Activated CD4-positive, alpha-beta T cell treated with anti-CD3 and anti-CD28 coated beads, Interleukin-2, amount 50 U/mL, for 16 hours (primary cell): ENCODE measurements around the gene PDK2.

Experiments used
- DNase-seq: peaks from one replicate; pipeline ENCODE4 v3.0.0-alpha.2; 2020

The PDK2 gene

DNA sequence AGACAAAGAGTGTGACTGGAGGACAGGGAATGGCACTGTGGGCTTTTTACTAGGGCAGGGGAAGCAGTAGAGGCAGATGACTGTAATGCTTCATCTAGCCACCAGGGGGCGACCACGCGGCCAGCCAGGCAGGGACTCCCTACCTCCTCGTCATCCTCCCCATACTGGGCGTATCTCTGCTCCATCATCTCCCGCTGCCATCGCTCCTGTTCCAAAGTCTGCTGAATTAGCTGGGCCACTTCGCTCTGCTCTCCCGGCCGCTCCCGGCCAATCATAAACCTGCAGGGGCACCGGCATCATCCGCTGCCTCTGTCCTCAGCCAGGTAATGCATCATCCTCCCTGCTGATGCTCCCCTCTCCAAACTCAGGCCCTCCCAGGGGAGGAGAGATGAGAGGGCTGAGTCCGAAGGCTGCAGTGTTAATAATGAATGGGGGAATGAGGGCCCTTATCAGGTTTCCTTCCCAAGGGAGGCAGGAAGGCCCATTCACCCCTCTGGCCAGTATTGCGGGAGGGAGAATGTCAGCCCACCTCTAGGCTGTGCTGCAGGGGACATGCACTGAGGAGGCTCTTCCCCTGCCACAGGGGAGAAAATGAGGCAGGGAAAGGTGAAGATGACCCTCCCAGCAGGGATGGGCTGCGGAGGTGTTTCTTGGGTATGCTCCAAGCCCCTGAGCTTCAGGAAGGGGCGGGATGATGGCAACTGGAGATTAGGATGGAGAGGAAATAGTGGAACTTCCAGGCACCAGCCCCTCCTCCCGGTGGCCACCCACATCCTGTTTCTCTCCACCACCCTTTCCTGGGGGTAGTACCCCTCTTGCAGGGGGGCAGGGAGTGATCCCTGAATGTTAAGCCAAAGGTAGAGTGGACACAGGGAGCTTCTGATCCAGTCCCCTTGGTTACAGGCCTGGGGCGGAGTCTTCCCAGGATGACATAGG, 45.1 kb downstream of the PDK2 start:
- peak; percentile 88 for DNase-seq

- DNase-seq, result no peak
Measured at GRCh38 chr17:50141026-50141744, 46.0 kb downstream of the PDK2 start.

DNA sequence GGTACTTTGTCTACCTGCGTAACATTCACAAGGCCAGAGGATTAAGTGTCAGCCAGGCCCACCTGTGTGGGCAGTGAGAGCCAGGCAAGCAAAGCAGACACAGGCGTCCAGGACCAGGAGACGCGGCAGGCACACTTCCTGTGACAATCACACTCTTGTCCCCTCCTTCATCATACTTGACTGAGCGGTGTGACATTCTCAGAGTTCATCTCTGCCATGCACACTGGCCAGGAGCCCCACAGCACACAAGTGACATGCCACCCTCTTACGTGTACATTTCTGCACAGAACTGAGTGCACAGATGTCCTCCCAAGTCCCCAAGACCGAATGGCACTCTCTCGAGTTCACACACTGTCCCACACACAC, 46.6 kb downstream of the PDK2 start:
- no peak for DNase-seq

GRCh38 chr17:50143461-50144176, 48.5 kb downstream of the PDK2 start:
- DNase-seq, result no peak

DNA sequence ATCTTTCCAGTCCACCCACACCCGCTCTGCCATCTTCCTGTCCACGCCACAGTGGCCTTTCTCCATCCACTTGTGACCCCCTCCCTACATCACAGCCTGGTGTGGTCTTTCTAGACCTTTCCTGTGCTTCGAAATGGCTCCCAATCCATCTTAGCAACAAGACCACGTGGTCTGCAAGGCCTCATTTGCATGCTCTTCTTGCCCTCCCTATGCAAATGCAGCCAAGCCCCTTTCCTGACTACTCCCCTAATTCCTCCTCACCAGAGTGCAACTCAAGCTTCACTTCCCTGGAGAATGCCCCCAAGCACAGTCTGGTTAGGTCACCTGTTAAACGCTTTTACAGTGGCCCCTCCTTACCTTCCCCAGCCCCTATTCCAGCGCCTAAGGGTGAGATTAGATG, 49.2 kb downstream of the PDK2 start:
- DNase-seq, result no peak

- no peak for DNase-seq
Measured at GRCh38 chr17:50144845-50145531, 49.8 kb downstream of the PDK2 start.

GRCh38 chr17:50145532-50146229, 50.5 kb downstream of the PDK2 start:
- DNase-seq, result no peak

- DNase-seq, result no peak
Measured at GRCh38 chr17:50146230-50146926, 51.2 kb downstream of the PDK2 start.

DNA sequence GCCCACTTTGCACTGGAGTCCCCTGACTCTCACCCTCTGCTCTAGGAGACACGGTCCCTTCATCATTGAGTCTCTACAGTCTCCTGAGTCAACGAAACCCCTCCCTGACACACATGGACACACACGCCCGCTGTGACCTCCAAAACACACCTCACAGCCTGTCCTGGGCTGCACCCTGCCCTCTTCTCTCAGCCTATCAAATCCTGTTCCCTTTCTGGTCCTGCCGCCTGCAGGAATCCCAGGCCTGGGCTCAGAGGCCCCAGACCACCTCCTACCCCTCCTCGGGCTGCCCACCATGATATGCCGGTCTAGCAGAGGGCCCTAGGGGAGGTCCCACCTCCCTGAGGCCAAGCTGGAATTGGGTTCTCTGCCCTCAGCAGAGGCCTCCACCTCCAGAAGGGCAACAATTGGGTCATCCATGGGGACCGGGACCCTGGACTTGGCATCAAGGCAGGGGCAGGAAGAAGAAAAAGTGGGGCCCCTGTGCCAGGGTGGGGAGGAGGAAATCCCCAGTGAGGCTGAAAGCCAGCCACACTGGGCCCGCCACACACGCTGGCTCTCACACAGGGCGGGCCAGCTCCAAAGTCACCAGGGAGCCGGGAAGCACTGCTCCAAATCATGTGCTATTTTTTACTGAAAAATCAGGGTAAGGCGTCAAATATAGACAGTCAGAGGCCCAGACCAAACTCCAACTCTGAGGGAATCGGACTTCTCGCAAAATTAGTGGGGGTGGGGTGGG, 51.9 kb downstream of the PDK2 start:
- DNase-seq, result no peak

- peak; percentile 29 for DNase-seq
Measured at GRCh38 chr17:50147841-50148225, 52.7 kb downstream of the PDK2 start.

GRCh38 chr17:50148226-50149090, 53.3 kb downstream of the PDK2 start:
- peak; percentile 75 for DNase-seq

GRCh38 chr17:50149091-50149416, 53.9 kb downstream of the PDK2 start:
- DNase-seq, result no peak

DNA sequence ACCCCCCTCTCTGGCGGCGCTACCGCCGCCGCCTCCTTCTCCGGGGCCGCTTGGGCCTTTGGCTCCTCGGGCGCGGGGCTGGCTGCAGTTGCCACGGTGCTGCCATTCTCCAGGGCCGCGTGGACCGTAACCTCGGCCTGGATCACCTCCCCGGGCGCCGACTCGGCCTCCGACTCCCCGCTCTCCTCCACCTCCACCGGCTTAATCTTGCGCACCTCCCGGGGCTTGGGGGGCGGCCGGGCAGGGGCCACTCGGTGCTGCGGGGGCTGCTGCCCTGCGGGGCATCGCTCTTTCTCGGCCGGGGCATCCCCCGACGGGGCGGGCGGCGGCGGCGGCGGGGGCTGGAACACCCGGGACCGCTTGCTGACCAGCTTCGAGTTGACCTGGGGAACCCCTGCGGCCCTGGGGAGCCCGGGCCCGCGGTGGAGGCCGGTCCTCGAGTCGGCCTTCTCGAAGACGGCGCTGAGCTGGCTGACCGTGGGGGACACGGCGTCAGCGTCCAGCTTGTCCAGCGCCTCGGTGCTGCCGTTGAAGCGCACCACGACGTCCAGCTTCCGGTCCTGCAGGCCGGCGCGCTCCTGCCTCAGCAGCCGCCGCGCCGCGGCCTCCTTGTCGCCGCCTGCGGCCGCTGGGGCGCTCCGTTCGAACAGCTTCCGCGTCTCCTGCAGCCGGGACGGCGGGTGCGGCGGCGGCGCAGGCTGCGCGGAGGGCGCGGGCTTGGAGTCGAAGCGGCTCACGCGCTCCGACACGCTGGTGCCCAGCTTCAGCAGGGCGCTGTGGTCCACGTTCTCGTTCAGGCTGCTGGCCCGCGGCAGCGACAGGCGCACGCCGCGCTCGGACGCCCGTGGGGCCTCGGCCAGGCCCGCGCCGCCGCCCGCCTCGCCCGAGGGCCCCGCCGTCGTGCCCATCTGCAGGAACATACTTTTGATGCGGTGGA, 54.5 kb downstream of the PDK2 start:
- peak; percentile 50 for DNase-seq

GRCh38 chr17:50150354-50151040, 55.3 kb downstream of the PDK2 start, which contains the start of gene PPP1R9B:
Gene PPP1R9B, minus strand, starts transcription at chr17:50150677. Its CDS starts 164 bp downstream, at chr17:50150513.
- DNase-seq, result no peak

DNA sequence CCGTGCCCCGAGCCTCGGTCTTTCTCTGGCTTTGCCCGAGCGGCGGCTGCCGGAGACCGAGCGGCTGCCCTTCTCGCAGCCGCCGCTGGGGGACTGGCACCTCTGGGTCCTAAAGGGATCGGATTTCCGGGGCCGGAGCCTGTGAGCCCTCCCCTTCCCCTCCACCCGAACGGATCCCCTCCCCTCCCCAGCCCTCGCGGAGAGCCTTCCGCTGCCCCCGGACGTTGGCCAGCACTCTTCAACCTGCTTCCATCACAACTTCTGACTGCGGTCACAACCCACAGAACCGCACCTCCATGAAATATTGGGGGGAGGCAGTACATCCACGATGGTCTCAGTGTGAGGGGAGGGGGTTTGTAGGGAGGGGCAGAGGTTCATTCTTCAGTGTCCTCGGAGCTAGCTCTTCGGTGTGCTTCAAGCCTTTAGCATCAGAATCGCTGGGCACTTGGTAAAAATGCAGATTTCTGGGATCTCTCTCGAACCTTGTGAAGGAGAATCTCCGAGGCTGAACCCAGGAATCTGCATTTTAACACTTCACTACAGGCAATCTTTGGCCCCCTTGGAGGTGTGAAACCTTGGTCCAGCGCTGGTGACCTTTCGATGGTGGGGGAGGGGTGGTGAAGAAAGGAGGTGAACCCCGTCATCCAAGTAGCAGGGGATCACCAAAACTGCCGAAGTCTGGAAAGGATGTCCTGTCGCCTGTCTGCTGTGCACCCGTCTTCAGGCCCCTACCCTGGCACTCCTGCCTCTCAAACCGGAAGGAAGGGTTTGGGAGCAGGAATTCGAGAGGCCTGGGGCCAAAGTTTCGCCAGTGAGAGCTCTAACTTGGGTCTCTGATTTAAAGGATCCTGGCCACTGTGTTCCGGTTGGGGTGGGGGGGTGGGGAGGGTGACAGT, 56.1 kb downstream of the PDK2 start:
- peak; percentile 94 for DNase-seq

DNA sequence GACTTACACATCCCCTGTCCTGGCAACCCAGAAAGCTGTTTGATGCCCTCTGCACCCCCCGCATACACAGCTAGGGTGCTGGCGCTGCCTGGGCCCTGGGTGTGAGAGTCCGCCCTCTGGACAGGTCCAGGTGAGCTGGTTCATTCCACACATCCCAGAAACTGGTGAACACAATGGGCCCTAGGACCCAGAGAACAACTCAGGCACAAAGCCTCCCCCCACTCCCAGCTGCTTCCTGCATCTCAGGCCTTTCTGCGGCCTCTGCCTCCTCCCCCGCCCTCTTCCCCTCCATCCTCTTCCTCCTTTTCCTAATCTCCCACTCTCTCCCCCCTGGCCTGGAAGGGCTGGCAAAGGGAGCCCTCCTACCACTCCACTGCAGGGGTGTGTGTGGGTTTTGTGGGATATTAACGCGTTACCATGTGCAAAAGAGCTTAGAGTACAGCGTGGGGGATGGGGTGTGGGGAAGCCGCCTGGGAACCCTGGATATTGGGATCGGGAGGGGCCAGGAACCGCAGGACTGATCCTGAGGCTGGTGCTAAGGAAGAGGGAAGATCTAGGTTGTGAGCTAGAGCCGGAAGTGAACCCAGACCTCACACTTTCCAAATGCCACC, 56.9 kb downstream of the PDK2 start:
- DNase-seq, result peak; percentile 73

GRCh38 chr17:50152736-50153135, 57.6 kb downstream of the PDK2 start:
- DNase-seq, result no peak
